Lung (tissue), 12 donors: ENCODE results near the gene TIMP3. TPM values are rescaled to one million over a fixed set of nuclear protein-coding genes. Genes with fewer than 3 reads are reported as not detected.
A peak's percentile ranks its signal among the peaks of the same experiment; 100 is the strongest.

Source experiments
- ATAC-seq: fragments of 200-7000 bp; cut with Tn5 transposase; one replicate; pipeline ENCODE4 v1.9.1; 2020; ENCODE audit warnings: moderate number of reproducible peaks; ENCODE audit not compliant: insufficient read depth, low FRiP score
- DNase-seq, 3 donors: peaks; one replicate each; pipeline ENCODE4 v3.0.0-alpha.2; 2013 to 2017
- H3K27ac ChIP-seq, 2 donors: one replicate each; pipeline ENCODE4 v1.5.1; 2013; ENCODE audit warnings: mild to moderate bottlenecking in 2 of 2, moderate library complexity in 2 of 2, control low read depth in 1 of 2, inconsistent platforms in 1 of 2, low read depth in 1 of 2, low read length in 1 of 2
- H3K27me3 ChIP-seq, 3 donors: one replicate each; pipeline ENCODE4 v1.5.1; 2013; ENCODE audit warnings: low read length in 2 of 3; ENCODE audit not compliant: control insufficient read depth in 3 of 3, insufficient read depth in 3 of 3
- H3K36me3 ChIP-seq, 4 donors: one replicate each; pipeline ENCODE4 v1.5.1; 2013; ENCODE audit warnings: low read length in 4 of 4, mild to moderate bottlenecking in 1 of 4, moderate library complexity in 1 of 4; ENCODE audit not compliant: control insufficient read depth in 4 of 4, insufficient read depth in 4 of 4
- H3K4me1 ChIP-seq, 5 donors: one replicate each; pipeline ENCODE4 v1.5.1; 2013; ENCODE audit warnings: low read length in 5 of 5, mild to moderate bottlenecking in 2 of 5, moderate library complexity in 1 of 5; ENCODE audit not compliant: control insufficient read depth in 5 of 5, insufficient read depth in 5 of 5
- H3K4me3 ChIP-seq: one replicate; pipeline ENCODE4 v1.5.1; 2013; ENCODE audit warnings: mild to moderate bottlenecking, control low read depth, moderate library complexity
- H3K9ac ChIP-seq, 2 donors: one replicate each; pipeline ENCODE4 v1.5.1; 2013; ENCODE audit warnings: low read length in 2 of 2, control low read depth in 1 of 2; ENCODE audit not compliant: insufficient read depth in 1 of 2
- H3K9me3 ChIP-seq, 4 donors: one replicate each; pipeline ENCODE4 v1.5.1; 2013; ENCODE audit warnings: low read length in 3 of 4, mild to moderate bottlenecking in 1 of 4, moderate library complexity in 1 of 4; ENCODE audit not compliant: control insufficient read depth in 4 of 4, insufficient read depth in 3 of 4
- CTCF ChIP-seq: IDR thresholded peaks from 2 replicates; pipeline ENCODE4 v1.5.1; 2012; ENCODE audit warnings: mild to moderate bottlenecking; ENCODE audit errors: control extremely low read depth, extremely low read depth
- WGBS, 2 donors: extraction: QIAGEN DNeasy Blood & Tissue Kit; methylation state at CpG; one replicate each; pipeline ENCODE4 v1.1.7; 2013; 5-methylcytosine and 5-hydroxymethylcytosine counted together
- polyA plus RNA-seq, 2 donors: library from polyadenylated mRNA; stranded (reverse); fragments of 200-250 nt; gene quantifications; one replicate each; pipeline ENCODE4 v1.2.1, GENCODE V29; 2013
- total RNA-seq, 2 donors: library from RNA; depleted of rRNA in 1 of 2; stranded (reverse); fragments of >200 nt in 1 of 2; gene quantifications; one replicate each; pipeline ENCODE4 v1.2.1, GENCODE V29; 2014 to 2021
- donor health status: control.
- donor health status: control.
- donor health status: Bipolar disorder and iron deficiency.
- donor health status: healthy.
- donor health status: DM: yes; HTN: yes; CAD: no.

The TIMP3 gene
- total and polyA plus RNA-seq, 4 donors = 129 to 547 (median 239) TPM

GRCh38 chr22:32843300-32843699 is 41.8 kb downstream of the TIMP3 start:
- no peak for TF ChIP-seq CTCF
- DNase-seq = no peak
- Histone ChIP-seq H3K27me3 (no peaks in the 10 kb centered on the region), H3K27ac (no peak overlapping the region), H3K9me3 (no peaks in the 10 kb centered on the region), H3K4me1 (peaks cover 16 to 41% (median 26%) of the 10 kb centered on the region in 5 donors), H3K36me3 (peaks cover 0 to 12% (median 2%) of the 10 kb centered on the region in 4 donors), H3K4me3 (no peak overlapping the region), H3K9ac (no peak overlapping the region)
- ATAC-seq = no peak
- 86 to 93% methylated on average over 8 of the region's 8 CpGs for WGBS, 2 donors

GRCh38 chr22:32844251-32844650 is 42.7 kb downstream of the TIMP3 start:
- no peak for TF ChIP-seq CTCF
- Histone ChIP-seq H3K9ac (no peak overlapping the region), H3K4me3 (no peak overlapping the region), H3K9me3 (no peaks in the 10 kb centered on the region), H3K36me3 (peaks cover 0 to 6% (median 2%) of the 10 kb centered on the region in 4 donors), H3K27ac (no peak overlapping the region), H3K27me3 (no peaks in the 10 kb centered on the region), H3K4me1 (peaks cover 13 to 40% (median 22%) of the 10 kb centered on the region in 5 donors)
- ATAC-seq (no peak), DNase-seq (no peak)
- WGBS, 2 donors = 62 to 83% methylated on average over 1 of the region's 1 CpG

GRCh38 chr22:32846780-32847491 is 45.4 kb downstream of the TIMP3 start:
- H3K4me1 ChIP-seq = peaks cover 5 to 51% (median 29%) of the 10 kb centered on the region in 5 donors
- peak overlapping the region in 1 of 2 donors; percentile 34 for H3K27ac ChIP-seq
- WGBS, 2 donors = 47 to 63% methylated on average over 14 of the region's 14 CpGs
- no peak for TF ChIP-seq CTCF
- H3K9me3 ChIP-seq = no peaks in the 10 kb centered on the region
- ATAC-seq (no peak), DNase-seq (peak in 1 of 3 donors; percentile 46)
- H3K4me3 ChIP-seq = no peak overlapping the region
- peaks cover 0 to 19% (median 6%) of the 10 kb centered on the region in 4 donors for H3K36me3 ChIP-seq
- H3K27me3 ChIP-seq = no peaks in the 10 kb centered on the region
- no peak overlapping the region for H3K9ac ChIP-seq
